HEK293 (cell line): ENCODE measurements around the gene OR2AT4.

ENCODE experiments used
- CTCF ChIP-seq: fragments of 450-650 bp; formaldehyde crosslinking; IDR thresholded peaks from 2 replicates; pipeline ENCODE4 v1.5.1; 2016; ENCODE audit warnings: missing biosample characterization, missing genetic modification characterization
- PATZ1 ChIP-seq: fragments of 450-650 bp; formaldehyde crosslinking; IDR thresholded peaks from 2 replicates; pipeline ENCODE4 v1.5.1; 2016; ENCODE audit warnings: missing biosample characterization, missing genetic modification characterization
- REST ChIP-seq: fragments of 450-650 bp; formaldehyde crosslinking; IDR thresholded peaks from 2 replicates; pipeline ENCODE4 v1.5.1; 2016; ENCODE audit warnings: missing biosample characterization, missing genetic modification characterization
- ZBTB26 ChIP-seq: fragments of 450-650 bp; formaldehyde crosslinking; optimal IDR thresholded peaks from 2 replicates; pipeline ENCODE3; 2016; ENCODE audit warnings: missing biosample characterization, mild to moderate bottlenecking, missing genetic modification characterization
- ZNF311 ChIP-seq: fragments of 450-650 bp; formaldehyde crosslinking; IDR thresholded peaks from 2 replicates; pipeline ENCODE4 v1.5.1; 2017; ENCODE audit warnings: missing biosample characterization, missing genetic modification characterization, borderline replicate concordance
- ZNF354C ChIP-seq: fragments of 450-650 bp; formaldehyde crosslinking; IDR thresholded peaks from 2 replicates; pipeline ENCODE4 v1.5.1; 2016; ENCODE audit warnings: missing biosample characterization, missing genetic modification characterization, low read depth, borderline replicate concordance
- ZNF510 ChIP-seq: fragments of 450-650 bp; formaldehyde crosslinking; IDR thresholded peaks from 2 replicates; pipeline ENCODE4 v1.5.1; 2018; ENCODE audit warnings: mild to moderate bottlenecking, missing genetic modification characterization, missing biosample characterization; ENCODE audit not compliant: insufficient replicate concordance
- ZNF513 ChIP-seq: fragments of 450-650 bp; IDR thresholded peaks from 2 replicates; pipeline ENCODE4 v1.5.1; 2018; ENCODE audit warnings: missing biosample characterization, missing genetic modification characterization
- ZNF585B ChIP-seq: fragments of 450-650 bp; formaldehyde crosslinking; IDR thresholded peaks from 2 replicates; pipeline ENCODE4 v1.5.1; 2016; ENCODE audit warnings: missing biosample characterization, missing genetic modification characterization
- ZNF629 ChIP-seq: fragments of 450-650 bp; formaldehyde crosslinking; IDR thresholded peaks from 2 replicates; pipeline ENCODE4 v1.5.1; 2017; ENCODE audit warnings: missing biosample characterization, missing genetic modification characterization
- ZNF670 ChIP-seq: fragments of 450-650 bp; formaldehyde crosslinking; IDR thresholded peaks from 2 replicates; pipeline ENCODE4 v1.5.1; 2016; ENCODE audit warnings: missing biosample characterization, missing genetic modification characterization, low read depth
- ZNF677 ChIP-seq: fragments of 450-650 bp; IDR thresholded peaks from 2 replicates; pipeline ENCODE4 v1.5.0; 2018; ENCODE audit warnings: missing biosample characterization, mild to moderate bottlenecking, missing genetic modification characterization, moderate library complexity
- ZNF707 ChIP-seq: fragments of 450-650 bp; formaldehyde crosslinking; IDR thresholded peaks from 2 replicates; pipeline ENCODE4 v1.5.1; 2016; ENCODE audit warnings: missing biosample characterization, missing genetic modification characterization
- ZNF792 ChIP-seq: fragments of 450-650 bp; formaldehyde crosslinking; IDR thresholded peaks from 2 replicates; pipeline ENCODE4 v1.5.1; 2016; ENCODE audit warnings: missing biosample characterization, missing genetic modification characterization

GRCh38 chr11:75133976-75134375, 37.3 kb upstream of the OR2AT4 start:
- TF ChIP-seq REST (tag by site-specific recombination) (no peak), CTCF (tag by site-specific recombination) (no peak), ZNF585B (tag by site-specific recombination) (no peak), PATZ1 (no peak), ZNF513 (no peak), ZBTB26 (no peak), ZNF670 (no peak), ZNF510 (tag by site-specific recombination) (no peak), ZNF707 (no peak), ZNF311 (no peak), ZNF792 (no peak), ZNF354C (tag by site-specific recombination) (no peak), ZNF629 (no peak), ZNF677 (tag by site-specific recombination) (no peak)
